NB4 (cell line): Measurements from ENCODE around the gene SLC46A3.
"Not testable (repeated sequence)": the region's sequence is repeated elsewhere in the genome, so short reads cannot be mapped to it uniquely, and the experiment has no call there.

Source experiments
- CTCF ChIP-seq: IDR thresholded peaks from one replicate; pipeline ENCODE4 v1.5.1; 2012; ENCODE audit warnings: low read depth, low read length
- MYC ChIP-seq: IDR thresholded peaks from 2 replicates; pipeline ENCODE4 v1.6.1; 2011; ENCODE audit warnings: low read depth, low read length
- POLR2A ChIP-seq: IDR thresholded peaks from 2 replicates; pipeline ENCODE4 v1.6.1; 2011; ENCODE audit warnings: mild to moderate bottlenecking; ENCODE audit not compliant: insufficient read length; ENCODE audit errors: extremely low read depth

GRCh38 chr13:28742445-28742844 is 23.7 kb upstream of the SLC46A3 start:
- not testable (repeated sequence) for TF ChIP-seq CTCF, POLR2A, MYC
